ENCODE measurements around the gene MAPK7. TPM values are rescaled to one million over a fixed set of nuclear protein-coding genes. Genes with fewer than 3 reads are reported as not detected.

The MAPK7 gene
- total RNA-seq, 1 experiment from 2014 or later: 5.6 TPM

- DNase-seq (ENCODE audit: low spot score): peak; percentile 89
Measured at GRCh38 chr17:19362277-19363113, 15.8 kb upstream of the MAPK7 start, which contains the start of gene B9D1. B9D1 (minus strand) TSS chr17:19362723; CDS start chr17:19362569, 154 bp downstream.

- DNase-seq (ENCODE audit: low spot score): no peak
Measured at GRCh38 chr17:19363114-19363438, 15.2 kb upstream of the MAPK7 start.

- DNase-seq (ENCODE audit: low spot score): no peak
Measured at GRCh38 chr17:19363460-19364035, 14.8 kb upstream of the MAPK7 start.

- DNase-seq (ENCODE audit: low spot score): no peak
Measured at GRCh38 chr17:19364699-19365498, 13.4 kb upstream of the MAPK7 start.

- no peak for DNase-seq (ENCODE audit: low spot score)
Measured at GRCh38 chr17:19365499-19365817, 12.8 kb upstream of the MAPK7 start.

GRCh38 chr17:19365833-19366636 is 12.3 kb upstream of the MAPK7 start:
- no peak for DNase-seq (ENCODE audit: low spot score)

GRCh38 chr17:19366637-19366972 is 11.7 kb upstream of the MAPK7 start:
- DNase-seq (ENCODE audit: low spot score): no peak

- DNase-seq (ENCODE audit: low spot score): no peak
Measured at GRCh38 chr17:19368229-19368628, 10.1 kb upstream of the MAPK7 start.

GRCh38 chr17:19369107-19369778 is 9.1 kb upstream of the MAPK7 start:
- no peak for DNase-seq (ENCODE audit: low spot score)

- no peak for DNase-seq (ENCODE audit: low spot score)
Measured at GRCh38 chr17:19369846-19370492, 8.3 kb upstream of the MAPK7 start.

GRCh38 chr17:19370493-19370960 is 7.8 kb upstream of the MAPK7 start:
- DNase-seq (ENCODE audit: low spot score): peak; percentile 19

- no peak for DNase-seq (ENCODE audit: low spot score)
Measured at GRCh38 chr17:19371259-19372010, 6.9 kb upstream of the MAPK7 start.

- DNase-seq (ENCODE audit: low spot score): no peak
Measured at GRCh38 chr17:19372011-19372370, 6.3 kb upstream of the MAPK7 start.

GRCh38 chr17:19372439-19372838 is 5.9 kb upstream of the MAPK7 start:
- no peak for DNase-seq (ENCODE audit: low spot score)

- DNase-seq (ENCODE audit: low spot score): no peak
Measured at GRCh38 chr17:19372866-19373504, 5.3 kb upstream of the MAPK7 start.

GRCh38 chr17:19374136-19374535 is 4.2 kb upstream of the MAPK7 start:
- no peak for DNase-seq (ENCODE audit: low spot score)

- no peak for DNase-seq (ENCODE audit: low spot score)
Measured at GRCh38 chr17:19375732-19376131, 2.6 kb upstream of the MAPK7 start.

GRCh38 chr17:19376811-19377210 is 1.5 kb upstream of the MAPK7 start:
- DNase-seq (ENCODE audit: low spot score): peak; percentile 10

GRCh38 chr17:19377602-19378415 is 489 bp upstream of the MAPK7 start:
- DNase-seq (ENCODE audit: low spot score): peak; percentile 93

Measured in HT-29 (cell line).